Stimulated activated CD8-positive, alpha-beta memory T cell treated with anti-CD3 and anti-CD28 coated beads, Interleukin-7, amount 100 ng/mL, for 24 hours (primary cell): Measurements from ENCODE around the gene PRDM15.

Source experiments
- DNase-seq: peaks from one replicate; pipeline ENCODE4 v3.0.0-alpha.2; 2020; ENCODE audit warnings: low read depth

Gene PRDM15

GRCh38 chr21:41885341-41886024, 6.3 kb upstream of the PRDM15 start:
- no peak for DNase-seq

DNA sequence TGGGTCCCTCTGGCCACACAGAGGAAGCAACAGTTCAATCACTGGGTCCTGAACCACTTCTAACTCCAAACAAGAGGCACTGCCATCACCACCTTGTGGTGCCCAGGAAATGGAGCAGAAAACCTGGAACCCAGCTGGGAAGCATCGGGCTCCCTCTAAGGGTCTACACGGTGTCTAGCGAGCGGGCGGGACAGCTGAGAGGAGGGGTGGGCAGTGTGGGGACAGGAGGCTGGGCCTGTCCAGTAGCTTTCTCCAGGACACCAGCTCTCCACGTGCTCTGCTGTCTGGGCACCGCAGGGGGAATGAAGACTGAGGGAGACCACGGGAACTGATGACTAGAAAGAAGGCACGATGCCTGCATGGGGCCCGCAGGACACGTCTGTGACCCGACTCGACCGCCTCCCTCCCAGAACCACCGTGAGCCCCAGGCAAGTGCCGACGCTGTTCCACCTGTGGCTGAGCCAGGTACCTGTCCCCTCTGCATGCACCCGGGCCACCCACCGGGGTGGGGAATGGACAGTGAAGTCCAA, 5.4 kb upstream of the PRDM15 start:
- no peak for DNase-seq

GRCh38 chr21:41883582-41883981, 4.4 kb upstream of the PRDM15 start:
- no peak for DNase-seq

GRCh38 chr21:41881051-41881450, 1.9 kb upstream of the PRDM15 start:
- DNase-seq = no peak

DNA sequence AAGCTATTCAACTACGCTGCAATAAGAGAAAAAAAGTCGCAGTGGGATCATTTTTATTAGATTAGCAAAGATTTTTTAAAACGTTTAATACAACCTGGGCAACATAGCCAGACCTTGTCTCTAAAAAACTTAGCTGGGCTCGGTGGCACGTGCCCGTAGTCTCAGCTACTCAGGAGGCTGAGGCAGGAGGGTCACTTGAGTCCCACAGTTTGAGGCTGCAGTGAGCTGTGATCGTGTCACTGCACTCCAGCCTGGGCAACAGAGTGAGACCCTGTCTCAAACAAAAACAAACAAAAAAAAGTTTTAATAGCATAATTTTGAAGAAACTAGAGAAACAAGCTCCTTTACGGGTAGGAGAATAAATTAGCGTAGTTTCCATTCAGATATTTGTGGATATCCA, 1.0 kb upstream of the PRDM15 start:
- DNase-seq = no peak

DNA sequence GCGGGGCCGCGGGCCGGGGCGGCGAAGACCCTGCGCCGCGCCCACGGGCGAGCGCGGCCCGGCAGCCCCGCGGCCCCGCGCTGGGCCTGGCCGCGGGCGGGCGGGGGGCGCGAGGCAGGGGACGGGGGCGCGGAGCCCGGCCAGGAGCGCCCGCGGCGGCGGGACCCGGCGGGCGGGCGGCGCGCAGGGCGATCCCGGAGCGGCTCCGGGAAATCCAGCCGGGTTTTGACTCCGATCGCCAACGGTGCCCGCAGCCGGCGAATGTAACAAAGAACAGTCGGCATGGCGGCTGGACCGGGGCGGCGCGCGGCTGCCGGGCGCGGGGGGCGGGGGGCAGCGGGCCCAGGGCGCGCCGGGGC, 334 bp downstream of the PRDM15 start:
- DNase-seq = peak; percentile 49

GRCh38 chr21:41877901-41878830, 978 bp downstream of the PRDM15 start:
- DNase-seq = no peak

DNA sequence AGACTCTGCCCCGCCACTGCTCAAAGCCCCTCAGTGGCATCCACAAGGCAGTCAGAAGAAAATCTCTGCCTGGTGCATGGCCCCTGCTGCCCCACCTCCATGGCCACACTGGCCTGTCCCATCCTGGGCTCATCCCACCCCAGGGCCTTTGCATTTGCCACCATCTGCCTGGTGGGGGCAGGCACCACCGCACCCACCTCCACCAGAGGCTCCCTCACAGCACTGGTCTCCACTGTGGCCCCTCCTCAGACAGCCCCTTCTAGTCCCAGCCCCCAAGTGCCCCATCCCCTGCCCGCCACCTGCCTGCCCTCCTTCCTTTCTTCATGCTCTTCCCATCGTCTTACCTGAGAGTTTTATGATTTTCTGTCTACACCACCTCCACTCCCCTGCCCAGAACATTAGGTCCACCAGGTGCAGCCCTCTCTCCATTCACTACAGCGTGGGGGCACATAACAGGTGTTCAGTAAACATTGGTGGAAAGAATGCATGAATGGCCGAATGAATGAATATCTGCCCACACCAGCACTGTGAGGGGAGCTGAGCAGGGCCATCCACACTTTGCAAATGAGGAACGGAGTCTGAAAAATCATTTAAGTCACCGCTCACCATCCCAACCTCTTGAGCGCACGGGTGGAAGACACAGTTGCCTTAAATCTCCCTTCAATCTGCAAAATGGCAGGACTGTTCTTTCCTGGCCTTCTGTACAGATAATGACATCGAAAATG, 2.1 kb downstream of the PRDM15 start:
- DNase-seq = no peak

- no peak for DNase-seq
Measured at GRCh38 chr21:41876396-41876795, 2.7 kb downstream of the PRDM15 start.

GRCh38 chr21:41875086-41875485, 4.1 kb downstream of the PRDM15 start:
- no peak for DNase-seq

DNA sequence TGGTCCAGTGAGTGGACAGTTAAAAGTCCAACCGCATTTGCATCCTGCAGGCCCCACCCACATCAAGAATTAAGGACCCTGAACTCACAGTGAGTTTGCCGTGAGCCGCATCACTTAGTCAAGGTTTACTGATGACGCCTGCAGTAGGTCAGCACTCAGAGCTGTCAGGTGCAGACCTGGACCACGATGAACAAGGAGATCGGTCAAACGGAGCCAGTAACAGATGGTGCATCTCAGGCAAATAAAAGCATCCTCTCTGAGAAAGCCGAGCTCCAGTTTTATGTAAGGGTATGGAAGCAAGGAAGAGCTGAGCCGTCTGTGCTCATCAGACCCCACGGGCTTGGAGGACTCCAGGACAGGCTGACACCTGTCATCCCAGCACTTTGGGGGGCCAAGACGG, 4.5 kb downstream of the PRDM15 start:
- no peak for DNase-seq

GRCh38 chr21:41873426-41873825, 5.7 kb downstream of the PRDM15 start:
- DNase-seq = no peak

- DNase-seq = no peak
Measured at GRCh38 chr21:41873005-41873404, 6.1 kb downstream of the PRDM15 start.

- no peak for DNase-seq
Measured at GRCh38 chr21:41871293-41872030, 7.7 kb downstream of the PRDM15 start.

DNA sequence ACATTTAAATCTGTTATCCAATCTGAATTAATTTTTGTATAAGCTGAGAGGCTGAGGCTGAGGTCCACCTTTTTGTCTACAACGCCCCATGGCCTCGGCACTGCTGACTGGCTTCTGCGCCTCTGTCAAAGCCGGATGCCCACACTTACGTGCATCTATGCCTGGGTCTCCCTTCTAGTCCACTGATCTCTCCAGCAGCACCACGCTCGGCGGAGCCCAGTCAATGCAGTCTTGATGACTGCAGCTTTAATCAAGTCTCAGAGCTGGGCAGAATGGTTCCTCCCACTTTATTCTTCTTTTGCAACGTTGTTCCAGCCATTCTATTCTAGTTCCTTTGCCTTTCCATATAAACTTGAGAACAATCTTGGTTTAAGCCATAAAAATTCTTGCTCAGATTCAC, 9.4 kb downstream of the PRDM15 start:
- DNase-seq = no peak

DNA sequence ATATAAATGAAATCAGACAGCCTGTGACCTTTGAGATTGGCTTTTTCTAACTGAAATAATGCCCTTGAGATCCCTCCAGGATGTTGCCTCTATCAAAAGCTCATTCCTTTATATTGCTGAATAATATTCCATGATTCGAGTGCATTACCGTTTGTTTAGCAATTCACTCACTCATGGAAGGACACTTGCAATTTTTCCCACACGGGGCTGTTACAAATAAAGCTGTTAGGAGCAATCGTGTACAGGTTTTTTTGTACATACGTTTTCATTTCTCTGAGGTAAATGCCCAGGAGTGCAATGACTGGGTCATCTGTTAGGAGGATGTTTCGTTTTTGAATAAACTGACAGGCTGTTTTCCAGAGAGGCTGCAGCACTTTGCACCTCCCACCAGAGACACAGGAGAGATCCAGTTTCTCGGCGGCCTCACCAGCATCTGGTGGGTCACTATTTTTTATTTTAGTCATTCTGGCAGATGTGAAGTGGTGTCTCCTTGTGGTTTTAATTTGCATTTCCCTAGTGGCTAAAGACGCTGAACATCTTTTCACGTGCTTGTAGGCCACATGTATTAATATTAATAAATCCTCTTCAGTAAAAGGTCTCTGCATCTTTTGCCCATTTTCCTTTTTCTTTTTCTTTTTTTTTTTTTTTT, 11.0 kb downstream of the PRDM15 start:
- DNase-seq = no peak

DNA sequence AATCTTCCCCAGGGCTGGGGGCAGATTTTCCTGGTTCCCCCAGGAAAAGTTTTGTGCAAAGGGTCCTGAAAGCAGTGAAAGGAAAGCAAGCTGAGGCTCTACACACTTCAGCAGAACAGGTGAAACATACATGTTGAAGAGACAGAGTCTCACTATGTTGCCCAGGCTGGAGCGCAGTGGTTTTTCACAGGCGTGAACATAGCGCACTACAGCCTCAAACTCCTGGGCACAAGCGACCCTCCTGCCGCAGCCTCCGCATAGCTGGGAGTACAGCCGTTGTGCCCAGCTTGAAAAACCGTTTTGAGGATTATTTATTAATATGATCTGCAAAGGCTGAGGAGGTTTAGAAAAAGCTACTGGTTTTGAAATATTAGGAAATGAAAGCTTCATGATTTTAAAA, 11.8 kb downstream of the PRDM15 start:
- no peak for DNase-seq

GRCh38 chr21:41866274-41866809, 12.8 kb downstream of the PRDM15 start:
- no peak for DNase-seq

GRCh38 chr21:41865002-41865777, 14.0 kb downstream of the PRDM15 start:
- no peak for DNase-seq

DNA sequence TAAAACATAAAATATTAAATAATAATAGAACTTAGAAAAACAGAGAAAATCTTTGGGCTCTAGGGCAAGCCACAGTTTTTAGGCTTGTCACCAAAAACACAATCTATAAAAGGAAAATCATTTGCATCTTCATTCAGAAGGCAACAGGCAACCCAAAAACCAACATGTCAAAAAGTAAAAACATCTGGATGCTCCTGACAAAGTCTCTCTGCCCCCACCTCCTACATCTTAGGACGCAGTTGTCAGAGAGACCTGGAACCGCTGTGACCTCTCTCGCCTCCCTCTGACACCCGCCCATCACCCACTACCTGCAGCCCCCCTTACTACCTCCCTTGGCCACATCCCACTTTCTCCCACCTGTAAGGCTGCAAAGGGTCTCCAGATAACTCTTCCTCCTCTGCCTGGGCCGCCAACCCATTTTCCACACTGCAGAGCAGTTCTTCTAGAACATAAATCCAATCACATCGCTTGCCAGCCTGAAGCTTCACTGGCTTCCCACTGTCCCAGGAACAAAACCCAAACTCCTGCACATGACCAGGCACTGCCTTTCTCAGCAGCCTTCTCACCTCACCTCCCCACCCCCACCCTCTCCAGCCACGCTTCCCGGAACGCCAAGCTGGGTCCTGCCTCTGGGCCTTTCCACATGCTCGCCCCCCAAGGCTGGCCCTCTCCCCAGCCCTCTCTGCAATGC, 14.7 kb downstream of the PRDM15 start:
- no peak for DNase-seq
